GM12875 (cell line): Measurements from ENCODE around the gene NRP1.

ENCODE experiments used
- H3K4me3 ChIP-seq: one replicate; pipeline ENCODE4 v1.5.1; 2011; ENCODE audit warnings: low read depth, low read length, control low read depth
- TF ChIP-seq, protein P1 (sequence below): IDR thresholded peaks from 2 replicates; pipeline ENCODE4 v1.5.1; 2011; ENCODE audit warnings: low read depth, mild to moderate bottlenecking, control low read depth, inconsistent platforms, low read length, moderate library complexity, borderline replicate concordance; ENCODE audit not compliant: insufficient read depth

The NRP1 gene

DNA sequence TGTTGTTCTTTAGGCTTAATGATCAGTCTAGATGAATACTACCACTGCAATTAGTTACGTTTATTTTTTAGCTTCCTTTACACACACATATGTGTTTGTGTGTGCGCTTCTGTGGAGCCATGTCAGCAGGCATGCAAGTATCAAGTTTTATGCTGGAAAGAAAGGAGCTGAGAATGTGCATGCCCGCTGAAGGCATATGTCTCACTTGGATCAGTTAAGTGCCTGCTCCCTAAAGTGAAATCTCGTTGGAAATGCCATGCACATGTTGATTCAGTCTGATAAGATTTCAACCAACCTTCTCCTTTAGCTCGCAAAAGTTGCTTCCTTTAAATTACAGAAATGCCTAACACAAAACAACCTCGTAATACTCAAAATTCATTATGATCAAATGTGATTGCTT is 10.7 kb downstream of the NRP1 start:
- TF ChIP-seq, protein P1, sequence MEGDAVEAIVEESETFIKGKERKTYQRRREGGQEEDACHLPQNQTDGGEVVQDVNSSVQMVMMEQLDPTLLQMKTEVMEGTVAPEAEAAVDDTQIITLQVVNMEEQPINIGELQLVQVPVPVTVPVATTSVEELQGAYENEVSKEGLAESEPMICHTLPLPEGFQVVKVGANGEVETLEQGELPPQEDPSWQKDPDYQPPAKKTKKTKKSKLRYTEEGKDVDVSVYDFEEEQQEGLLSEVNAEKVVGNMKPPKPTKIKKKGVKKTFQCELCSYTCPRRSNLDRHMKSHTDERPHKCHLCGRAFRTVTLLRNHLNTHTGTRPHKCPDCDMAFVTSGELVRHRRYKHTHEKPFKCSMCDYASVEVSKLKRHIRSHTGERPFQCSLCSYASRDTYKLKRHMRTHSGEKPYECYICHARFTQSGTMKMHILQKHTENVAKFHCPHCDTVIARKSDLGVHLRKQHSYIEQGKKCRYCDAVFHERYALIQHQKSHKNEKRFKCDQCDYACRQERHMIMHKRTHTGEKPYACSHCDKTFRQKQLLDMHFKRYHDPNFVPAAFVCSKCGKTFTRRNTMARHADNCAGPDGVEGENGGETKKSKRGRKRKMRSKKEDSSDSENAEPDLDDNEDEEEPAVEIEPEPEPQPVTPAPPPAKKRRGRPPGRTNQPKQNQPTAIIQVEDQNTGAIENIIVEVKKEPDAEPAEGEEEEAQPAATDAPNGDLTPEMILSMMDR, result no peak
- no peak overlapping the region for H3K4me3 ChIP-seq

DNA sequence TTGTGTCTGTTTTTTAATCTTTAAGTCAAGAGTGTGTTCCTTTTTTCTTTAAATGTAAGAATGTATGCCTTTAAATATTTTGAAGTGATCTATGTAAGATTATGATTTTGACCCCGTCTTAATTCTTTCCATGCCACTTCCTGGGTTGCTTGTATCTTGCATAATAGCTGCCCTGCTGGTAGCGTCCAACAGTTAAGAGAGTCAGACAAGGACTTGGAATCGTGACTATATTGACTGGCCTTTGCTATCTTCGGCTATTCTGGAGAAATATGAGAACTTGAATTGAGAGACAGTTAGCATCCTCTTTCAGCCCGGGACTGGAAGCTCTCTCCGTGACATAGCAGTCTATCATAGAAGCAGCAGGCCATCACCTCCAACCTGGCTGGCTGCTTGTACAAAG is 13.0 kb downstream of the NRP1 start:
- H3K4me3 ChIP-seq, result no peak overlapping the region
- TF ChIP-seq, protein P1, result no peak

DNA sequence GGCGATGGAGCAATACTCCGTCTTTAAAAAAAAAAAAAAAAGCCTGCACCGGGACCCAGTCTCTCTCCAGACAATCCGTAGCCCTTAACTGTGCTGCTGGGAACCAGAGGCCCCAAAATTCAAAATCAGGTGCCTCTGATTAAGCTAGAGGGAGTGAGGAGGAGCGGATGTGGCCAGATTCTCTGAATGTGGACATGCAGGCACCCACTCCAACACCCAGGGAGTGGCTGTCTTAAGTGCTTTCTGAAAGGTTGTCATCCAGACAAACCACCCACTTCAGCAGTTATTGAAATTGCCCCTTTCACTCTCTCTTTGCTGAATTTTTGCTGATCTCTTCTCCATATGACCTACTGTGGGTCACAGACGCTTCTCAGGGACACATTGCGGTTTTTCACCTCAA is 14.2 kb downstream of the NRP1 start:
- H3K4me3 ChIP-seq, result no peak overlapping the region
- TF ChIP-seq, protein P1, result no peak

GRCh38 chr10:33315891-33316290 is 18.6 kb downstream of the NRP1 start:
- TF ChIP-seq, protein P1, result no peak
- no peak overlapping the region for H3K4me3 ChIP-seq

GRCh38 chr10:33314811-33315561 is 19.5 kb downstream of the NRP1 start:
- H3K4me3 ChIP-seq, result no peak overlapping the region

DNA sequence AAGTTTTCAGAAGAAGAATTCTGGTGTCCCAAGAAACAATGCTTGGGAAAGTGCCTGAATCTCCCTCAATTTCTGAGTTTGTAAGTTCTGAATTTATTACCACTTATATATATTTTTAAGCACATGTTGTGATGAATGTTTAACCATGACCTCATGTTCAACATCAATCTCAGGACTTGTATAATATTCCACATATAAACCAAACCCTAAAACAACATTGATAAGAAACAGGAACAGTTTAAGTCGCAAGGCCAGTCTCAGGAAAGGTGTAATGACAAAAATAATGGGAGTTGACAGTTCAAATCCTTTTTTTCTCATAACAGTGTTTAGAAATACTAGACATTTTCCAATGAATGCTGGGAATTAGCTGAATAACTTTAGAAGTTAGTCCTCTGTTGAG is 22.8 kb downstream of the NRP1 start:
- TF ChIP-seq, protein P1, result no peak
- H3K4me3 ChIP-seq, result no peak overlapping the region

More at GRCh38 chr10:33314811-33315561, 19.5 kb downstream of the NRP1 start:
- TF ChIP-seq, protein P1, result no peak

GRCh38 chr10:33310853-33311252 is 23.6 kb downstream of the NRP1 start:
- H3K4me3 ChIP-seq, result no peak overlapping the region

More at GRCh38 chr10:33310853-33311252, 23.6 kb downstream of the NRP1 start:
- TF ChIP-seq, protein P1, result no peak
